ENCODE results near the gene SYNE2.

The SYNE2 gene

DNA sequence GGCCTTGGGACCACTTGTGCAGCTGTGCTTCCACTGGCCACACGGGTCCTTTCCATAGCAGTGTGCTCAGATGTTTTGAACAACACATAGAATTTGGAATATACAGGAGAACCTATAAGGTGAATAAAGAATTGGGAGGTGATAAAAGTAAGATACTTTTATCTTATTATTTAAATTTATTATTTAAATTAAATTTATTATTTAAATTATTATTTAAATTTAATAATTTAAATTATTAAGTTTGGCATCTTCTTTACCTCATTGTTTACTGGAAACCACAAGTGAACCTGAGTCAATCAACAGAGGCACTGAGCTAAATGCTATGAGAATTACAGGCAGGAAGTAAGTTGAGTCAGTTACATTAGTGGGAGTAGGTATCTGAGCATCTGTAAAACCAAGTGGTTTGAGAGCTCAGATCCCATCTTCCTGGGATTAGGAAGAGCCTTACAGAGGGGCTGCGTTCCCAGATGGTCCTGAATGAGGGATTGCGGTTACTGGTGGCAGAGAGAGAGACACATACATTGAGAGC is 338.2 kb downstream of the SYNE2 start:
- Histone ChIP-seq H2AFZ (ENCODE audit: low read length, unreplicated experiment) (no peak overlapping the region), H3K4me1 (ENCODE audit: control insufficient read depth, insufficient read depth, low read length, unreplicated experiment) (peaks cover 8% of the 10 kb centered on the region), H3K36me3 (ENCODE audit: insufficient read depth, low read length) (no peaks in the 10 kb centered on the region), H3K27ac (ENCODE audit: low read depth, low read length) (no peak overlapping the region), H3K79me2 (ENCODE audit: control insufficient read depth, insufficient read depth, low read length, unreplicated experiment) (no peaks in the 10 kb centered on the region), H3K27me3 (ENCODE audit: insufficient read depth, low read length) (no peaks in the 10 kb centered on the region), H3K4me3 (ENCODE audit: low read depth, low read length) (no peak overlapping the region)

DNA sequence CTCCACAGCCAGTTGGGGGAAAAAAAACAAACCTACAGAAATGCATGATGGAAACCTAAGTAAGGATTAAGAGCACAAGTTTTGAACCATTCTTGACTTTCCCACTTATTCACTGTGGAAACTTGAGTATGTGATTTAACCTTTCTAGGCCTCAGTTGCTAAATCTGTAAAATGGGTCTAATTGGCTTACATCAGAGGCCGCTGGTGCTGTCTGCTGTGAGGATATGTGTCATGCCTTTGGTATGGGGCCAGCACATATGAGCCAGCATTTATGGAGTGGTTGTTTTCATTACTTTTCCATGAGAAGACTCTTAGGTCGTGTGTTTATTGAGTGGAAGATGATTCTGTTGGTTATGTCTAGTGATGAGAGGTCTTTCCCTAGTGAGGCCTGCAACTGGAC is 339.0 kb downstream of the SYNE2 start:
- Histone ChIP-seq H3K4me1 (ENCODE audit: control insufficient read depth, insufficient read depth, low read length, unreplicated experiment) (peaks cover 11% of the 10 kb centered on the region), H3K36me3 (ENCODE audit: insufficient read depth, low read length) (no peaks in the 10 kb centered on the region), H3K27me3 (ENCODE audit: insufficient read depth, low read length) (no peaks in the 10 kb centered on the region)

DNA sequence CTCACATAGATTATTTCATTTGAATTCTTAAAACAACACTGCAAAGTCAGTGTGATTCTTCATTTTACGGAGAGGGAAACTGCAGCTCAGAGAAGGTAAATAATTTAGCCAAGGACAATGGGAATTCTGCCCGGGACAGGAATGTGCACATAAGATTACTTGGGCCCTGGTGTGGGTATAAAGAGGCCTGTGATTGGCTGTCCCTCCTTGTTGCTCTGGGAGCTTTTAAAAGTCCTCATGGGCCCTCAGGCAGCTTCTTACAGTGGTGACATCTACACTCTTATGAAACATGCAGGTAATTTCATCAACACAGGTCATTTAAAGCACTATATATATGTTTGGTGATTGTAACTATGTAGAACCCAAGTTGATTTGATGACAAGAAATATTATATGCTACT is 341.0 kb downstream of the SYNE2 start:
- H3K27ac ChIP-seq (ENCODE audit: low read depth, low read length) = no peak overlapping the region
- H3K4me3 ChIP-seq (ENCODE audit: low read depth, low read length) = no peak overlapping the region
- no peaks in the 10 kb centered on the region for H3K79me2 ChIP-seq (ENCODE audit: control insufficient read depth, insufficient read depth, low read length, unreplicated experiment)
- no peak overlapping the region for H2AFZ ChIP-seq (ENCODE audit: low read length, unreplicated experiment)
- peaks cover 14% of the 10 kb centered on the region for H3K4me1 ChIP-seq (ENCODE audit: control insufficient read depth, insufficient read depth, low read length, unreplicated experiment)
- H3K27me3 ChIP-seq (ENCODE audit: insufficient read depth, low read length) = no peaks in the 10 kb centered on the region
- H3K36me3 ChIP-seq (ENCODE audit: insufficient read depth, low read length) = no peaks in the 10 kb centered on the region

More for the DNA sequence above, 339.0 kb downstream of the SYNE2 start:
- Histone ChIP-seq H3K79me2 (ENCODE audit: control insufficient read depth, insufficient read depth, low read length, unreplicated experiment) (no peaks in the 10 kb centered on the region), H2AFZ (ENCODE audit: low read length, unreplicated experiment) (no peak overlapping the region), H3K27ac (ENCODE audit: low read depth, low read length) (peak overlapping the region; percentile 10; the same call in 1 of the 2 replicates), H3K4me3 (ENCODE audit: low read depth, low read length) (no peak overlapping the region; the same call in 1 of the 2 replicates)

DNA sequence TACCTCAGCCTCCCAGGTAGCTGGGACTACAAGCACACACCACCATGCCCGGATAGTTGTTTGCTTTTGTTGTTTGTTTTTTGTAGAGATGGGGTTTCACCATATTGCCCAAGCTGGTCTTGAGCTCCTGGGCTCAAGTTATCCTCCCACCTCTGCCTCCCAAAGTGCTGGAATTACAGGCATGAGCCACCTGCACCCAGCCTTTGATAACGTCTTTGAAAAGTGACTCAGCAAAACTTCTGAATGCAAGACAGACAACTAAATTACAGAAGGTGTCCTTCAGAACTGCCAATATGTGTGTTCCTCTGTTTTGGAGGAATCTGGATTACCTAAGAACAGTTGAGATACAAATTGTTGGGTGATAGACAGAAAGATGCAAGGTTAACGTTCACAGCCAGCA is 341.6 kb downstream of the SYNE2 start:
- no peak overlapping the region for H3K4me3 ChIP-seq (ENCODE audit: low read depth, low read length)
- no peaks in the 10 kb centered on the region for H3K27me3 ChIP-seq (ENCODE audit: insufficient read depth, low read length)
- no peaks in the 10 kb centered on the region for H3K36me3 ChIP-seq (ENCODE audit: insufficient read depth, low read length)
- H2AFZ ChIP-seq (ENCODE audit: low read length, unreplicated experiment) = no peak overlapping the region
- H3K27ac ChIP-seq (ENCODE audit: low read depth, low read length) = no peak overlapping the region
- peaks cover 14% of the 10 kb centered on the region for H3K4me1 ChIP-seq (ENCODE audit: control insufficient read depth, insufficient read depth, low read length, unreplicated experiment)
- H3K79me2 ChIP-seq (ENCODE audit: control insufficient read depth, insufficient read depth, low read length, unreplicated experiment) = no peaks in the 10 kb centered on the region

DNA sequence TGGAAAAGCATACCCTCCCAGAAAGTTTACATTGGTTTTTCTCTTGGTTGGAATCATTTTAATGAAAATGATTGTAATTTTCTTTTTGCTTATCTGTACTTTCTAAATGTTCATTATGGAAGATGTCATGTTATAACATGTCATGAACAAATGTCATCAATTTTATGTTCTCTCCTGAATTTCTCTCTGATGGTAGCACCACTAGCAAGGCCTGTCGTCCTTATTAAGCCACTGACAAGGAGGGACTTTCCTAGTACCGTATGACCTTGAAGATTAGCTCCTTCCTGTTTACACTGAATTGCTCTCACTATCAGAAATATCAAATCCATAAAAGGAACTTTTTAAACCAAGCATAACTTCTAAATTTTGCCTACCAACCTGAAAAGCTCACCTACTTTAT is 342.4 kb downstream of the SYNE2 start:
- Histone ChIP-seq H3K79me2 (ENCODE audit: control insufficient read depth, insufficient read depth, low read length, unreplicated experiment) (no peaks in the 10 kb centered on the region), H3K27ac (ENCODE audit: low read depth, low read length) (no peak overlapping the region), H2AFZ (ENCODE audit: low read length, unreplicated experiment) (no peak overlapping the region)

DNA sequence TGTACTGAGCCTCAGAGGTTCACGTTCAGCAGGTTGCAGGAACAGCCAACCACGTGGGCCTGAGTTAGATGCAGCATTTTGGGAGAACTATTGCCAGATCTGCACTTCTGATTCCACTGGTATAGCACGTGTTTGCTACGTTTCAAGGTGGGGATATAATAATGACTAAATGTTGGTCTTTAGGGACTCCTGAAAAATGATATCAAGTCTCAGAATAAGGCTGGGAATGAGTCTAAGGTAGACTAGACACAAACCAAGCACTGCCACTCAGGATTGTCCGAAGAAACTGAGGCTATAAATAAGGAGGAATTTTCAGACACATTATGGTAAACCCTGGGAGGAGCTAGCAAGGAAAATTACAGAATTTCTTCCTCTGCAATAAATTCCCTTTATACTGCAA is 343.3 kb downstream of the SYNE2 start:
- Histone ChIP-seq H3K36me3 (ENCODE audit: insufficient read depth, low read length) (no peaks in the 10 kb centered on the region), H3K4me1 (ENCODE audit: control insufficient read depth, insufficient read depth, low read length, unreplicated experiment) (peaks cover 14% of the 10 kb centered on the region), H2AFZ (ENCODE audit: low read length, unreplicated experiment) (no peak overlapping the region), H3K27ac (ENCODE audit: low read depth, low read length) (no peak overlapping the region), H3K4me3 (ENCODE audit: low read depth, low read length) (no peak overlapping the region), H3K27me3 (ENCODE audit: insufficient read depth, low read length) (no peaks in the 10 kb centered on the region), H3K79me2 (ENCODE audit: control insufficient read depth, insufficient read depth, low read length, unreplicated experiment) (no peaks in the 10 kb centered on the region)

More for the DNA sequence above, 342.4 kb downstream of the SYNE2 start:
- Histone ChIP-seq H3K4me1 (ENCODE audit: control insufficient read depth, insufficient read depth, low read length, unreplicated experiment) (peaks cover 14% of the 10 kb centered on the region), H3K4me3 (ENCODE audit: low read depth, low read length) (no peak overlapping the region), H3K36me3 (ENCODE audit: insufficient read depth, low read length) (no peaks in the 10 kb centered on the region), H3K27me3 (ENCODE audit: insufficient read depth, low read length) (no peaks in the 10 kb centered on the region)

DNA sequence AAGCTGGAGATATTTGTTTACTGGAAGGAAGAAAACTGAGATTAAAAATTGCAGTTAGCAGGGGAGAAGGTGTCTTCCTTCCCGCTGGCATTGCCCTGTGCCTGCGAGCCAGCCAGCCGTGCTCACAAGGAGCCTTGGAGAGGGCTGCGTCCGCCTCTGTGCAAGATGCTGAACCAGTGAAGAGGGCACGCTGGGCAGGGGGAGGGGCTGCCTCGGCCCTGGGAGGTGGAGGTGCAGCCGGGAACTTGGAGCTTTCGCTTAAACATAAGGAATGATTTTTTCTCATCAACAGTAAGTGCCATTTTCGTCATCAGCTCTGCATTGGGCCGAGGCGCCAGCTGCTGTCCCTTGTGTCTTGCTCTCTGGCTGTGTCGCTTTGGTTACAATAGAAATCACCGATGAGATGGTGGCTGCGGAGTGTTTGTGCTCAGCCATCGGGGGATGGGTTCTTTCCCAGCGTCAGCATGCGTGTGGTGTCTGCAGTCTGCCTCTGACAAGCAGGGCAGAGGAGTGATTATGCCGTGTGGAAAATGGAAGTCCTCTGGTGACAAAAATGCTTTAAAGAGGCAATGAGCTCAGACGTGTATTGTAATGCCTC is 344.1 kb downstream of the SYNE2 start:
- no peak overlapping the region for H3K27ac ChIP-seq (ENCODE audit: low read depth, low read length)
- no peaks in the 10 kb centered on the region for H3K27me3 ChIP-seq (ENCODE audit: insufficient read depth, low read length)
- H3K79me2 ChIP-seq (ENCODE audit: control insufficient read depth, insufficient read depth, low read length, unreplicated experiment) = no peaks in the 10 kb centered on the region
- peak overlapping the region; percentile 52 for H2AFZ ChIP-seq (ENCODE audit: low read length, unreplicated experiment)
- H3K4me3 ChIP-seq (ENCODE audit: low read depth, low read length) = peak overlapping the region; percentile 77
- peaks cover 12% of the 10 kb centered on the region for H3K4me1 ChIP-seq (ENCODE audit: control insufficient read depth, insufficient read depth, low read length, unreplicated experiment)
- H3K36me3 ChIP-seq (ENCODE audit: insufficient read depth, low read length) = no peaks in the 10 kb centered on the region

DNA sequence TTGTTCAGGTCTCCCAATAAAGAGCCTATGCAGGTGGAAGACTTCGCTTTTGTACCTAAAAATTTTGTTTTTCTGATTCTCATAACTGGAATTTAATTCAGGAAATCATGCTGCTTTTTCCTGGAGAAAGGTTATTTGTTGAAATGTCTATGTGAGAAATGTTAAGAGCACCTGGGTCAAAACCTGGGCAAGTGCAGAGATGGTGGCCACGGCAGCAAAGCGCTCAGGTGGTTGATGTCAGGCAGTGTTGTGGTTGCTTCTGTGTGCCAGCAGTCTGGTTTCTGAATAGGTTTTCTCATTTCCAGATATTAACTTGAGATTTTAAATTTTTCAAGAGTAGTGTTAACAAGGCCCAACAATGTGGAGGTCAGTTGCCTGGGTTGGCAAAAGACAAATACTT is 345.2 kb downstream of the SYNE2 start:
- Histone ChIP-seq H3K4me3 (ENCODE audit: low read depth, low read length) (no peak overlapping the region), H3K27me3 (ENCODE audit: insufficient read depth, low read length) (no peaks in the 10 kb centered on the region), H2AFZ (ENCODE audit: low read length, unreplicated experiment) (no peak overlapping the region), H3K27ac (ENCODE audit: low read depth, low read length) (no peak overlapping the region), H3K4me1 (ENCODE audit: control insufficient read depth, insufficient read depth, low read length, unreplicated experiment) (peaks cover 6% of the 10 kb centered on the region), H3K79me2 (ENCODE audit: control insufficient read depth, insufficient read depth, low read length, unreplicated experiment) (no peaks in the 10 kb centered on the region), H3K36me3 (ENCODE audit: insufficient read depth, low read length) (no peaks in the 10 kb centered on the region)

DNA sequence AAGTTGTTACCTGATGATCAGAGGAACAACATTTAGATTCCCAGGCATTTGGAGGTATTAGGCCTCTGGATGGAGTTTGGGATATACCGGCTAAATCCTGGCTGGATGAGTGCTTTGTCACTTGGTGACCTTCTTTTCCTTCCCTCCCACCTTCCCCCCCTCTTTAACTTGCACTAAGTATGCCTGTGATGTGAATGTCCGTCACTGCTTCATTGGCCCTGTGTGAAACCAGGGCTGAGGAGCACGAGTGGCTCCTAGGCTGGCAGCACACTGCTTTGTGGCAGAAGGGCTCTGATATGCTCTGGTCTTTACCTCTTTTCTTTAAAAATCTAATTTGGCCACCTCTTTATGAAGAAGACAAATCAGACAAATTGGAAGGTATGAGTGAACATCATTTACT is 345.7 kb downstream of the SYNE2 start:
- H3K27ac ChIP-seq (ENCODE audit: low read depth, low read length) = no peak overlapping the region
- no peaks in the 10 kb centered on the region for H3K36me3 ChIP-seq (ENCODE audit: insufficient read depth, low read length)
- peaks cover 6% of the 10 kb centered on the region for H3K4me1 ChIP-seq (ENCODE audit: control insufficient read depth, insufficient read depth, low read length, unreplicated experiment)
- H3K79me2 ChIP-seq (ENCODE audit: control insufficient read depth, insufficient read depth, low read length, unreplicated experiment) = no peaks in the 10 kb centered on the region
- no peaks in the 10 kb centered on the region for H3K27me3 ChIP-seq (ENCODE audit: insufficient read depth, low read length)
- no peak overlapping the region for H3K4me3 ChIP-seq (ENCODE audit: low read depth, low read length)
- H2AFZ ChIP-seq (ENCODE audit: low read length, unreplicated experiment) = no peak overlapping the region

DNA sequence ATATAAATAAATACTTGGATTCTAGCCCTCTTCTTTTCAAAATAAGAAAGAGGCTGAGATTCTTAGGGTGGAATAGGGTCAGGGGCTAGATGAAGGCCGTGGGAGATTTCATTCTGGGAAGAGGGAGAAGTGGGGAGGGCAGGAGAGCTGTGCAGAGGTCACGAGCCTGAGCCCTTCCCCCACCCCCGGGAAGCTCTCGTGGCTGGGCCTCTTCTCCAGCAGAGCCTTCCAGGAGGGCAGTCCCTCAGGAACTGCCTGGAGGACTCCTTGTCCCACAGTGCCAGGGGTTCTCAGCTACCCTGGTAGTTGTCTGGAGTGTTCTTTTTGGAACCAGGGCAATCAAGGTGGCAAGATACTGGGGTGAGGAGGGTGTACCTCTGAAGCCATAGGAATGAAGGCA is 347.4 kb downstream of the SYNE2 start:
- H3K4me1 ChIP-seq (ENCODE audit: control insufficient read depth, insufficient read depth, low read length, unreplicated experiment) = peaks cover 6% of the 10 kb centered on the region
- H3K79me2 ChIP-seq (ENCODE audit: control insufficient read depth, insufficient read depth, low read length, unreplicated experiment) = no peaks in the 10 kb centered on the region
- H3K4me3 ChIP-seq (ENCODE audit: low read depth, low read length) = no peak overlapping the region
- H3K27me3 ChIP-seq (ENCODE audit: insufficient read depth, low read length) = no peaks in the 10 kb centered on the region
- H3K27ac ChIP-seq (ENCODE audit: low read depth, low read length) = no peak overlapping the region
- H3K36me3 ChIP-seq (ENCODE audit: insufficient read depth, low read length) = no peaks in the 10 kb centered on the region
- H2AFZ ChIP-seq (ENCODE audit: low read length, unreplicated experiment) = no peak overlapping the region

DNA sequence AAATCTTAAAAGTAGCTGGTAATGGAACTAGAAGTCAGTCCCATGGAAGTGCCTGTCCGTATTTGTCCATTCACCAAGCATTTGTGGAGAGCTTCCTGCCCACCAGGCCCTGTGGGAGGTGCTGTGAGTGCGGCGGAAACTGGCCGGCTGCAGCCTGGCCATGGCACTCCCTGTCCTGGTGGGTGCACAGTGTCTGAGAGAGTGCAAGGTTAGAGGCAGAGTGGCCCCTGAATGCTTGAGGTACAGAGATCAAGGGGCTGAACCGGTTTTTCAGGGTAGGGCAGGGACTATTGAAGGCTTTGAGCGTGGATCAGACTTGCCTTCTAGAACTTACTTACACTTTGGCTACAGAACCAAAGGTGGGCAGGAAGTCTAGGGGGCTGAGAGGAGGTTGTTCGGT is 348.5 kb downstream of the SYNE2 start:
- Histone ChIP-seq H3K4me3 (ENCODE audit: low read depth, low read length) (no peak overlapping the region), H3K36me3 (ENCODE audit: insufficient read depth, low read length) (no peaks in the 10 kb centered on the region), H2AFZ (ENCODE audit: low read length, unreplicated experiment) (no peak overlapping the region), H3K79me2 (ENCODE audit: control insufficient read depth, insufficient read depth, low read length, unreplicated experiment) (no peaks in the 10 kb centered on the region), H3K4me1 (ENCODE audit: control insufficient read depth, insufficient read depth, low read length, unreplicated experiment) (peaks cover 6% of the 10 kb centered on the region), H3K27ac (ENCODE audit: low read depth, low read length) (no peak overlapping the region), H3K27me3 (ENCODE audit: insufficient read depth, low read length) (no peaks in the 10 kb centered on the region)
